ENCODE measurements around the gene PDE6H. TPM values are rescaled to one million over a fixed set of nuclear protein-coding genes. Genes with fewer than 3 reads are reported as not detected.

PDE6H gene
- total RNA-seq, 2 donors from 2014 or later = not detected

- Histone ChIP-seq H3K9ac (ENCODE audit: extremely low read depth, low read length, poor library complexity, severe bottlenecking) (no peak overlapping the region), H3K36me3 (ENCODE audit: control insufficient read depth, insufficient read depth, low read length) (no peaks in the 10 kb centered on the region), H3K9me3 (ENCODE audit: control insufficient read depth, low read length) (no peaks in the 10 kb centered on the region), H3K27me3 (ENCODE audit: control insufficient read depth, insufficient read depth, low read length, poor library complexity, severe bottlenecking) (no peaks in the 10 kb centered on the region), H3K27ac (ENCODE audit: low read depth, low read length) (no peak overlapping the region), H3K4me1 (ENCODE audit: control insufficient read depth, insufficient read depth, low read length) (no peaks in the 10 kb centered on the region), H3K4me3 (ENCODE audit: low read length) (no peak overlapping the region)
- H3K4me1 Mint-ChIP-seq = peaks cover 9% of the 10 kb centered on the region
- H3K27ac Mint-ChIP-seq = no peak overlapping the region
- no peak for DNase-seq
- no peaks in the 10 kb centered on the region for H3K9me3 Mint-ChIP-seq
- WGBS, 2 experiments (ENCODE audit: insufficient coverage in 1 of 2, insufficient read length in 1 of 2) = 95% methylated on average over 4 to 10 of the region's 10 CpGs
- H3K4me3 Mint-ChIP-seq = no peak overlapping the region
- H3K36me3 Mint-ChIP-seq (ENCODE audit: low read depth) = no peaks in the 10 kb centered on the region
- TF ChIP-seq CTCF (conservative IDR thresholded peaks at IDR 0.05) = no peak
- no peaks in the 10 kb centered on the region for H3K27me3 Mint-ChIP-seq (ENCODE audit: insufficient read depth)
These were observed 13.8 kb upstream of the PDE6H start for GRCh38 chr12:14959126-14959440.

- no peaks in the 10 kb centered on the region for H3K27me3 Mint-ChIP-seq (ENCODE audit: insufficient read depth)
- Histone ChIP-seq H3K4me3 (ENCODE audit: low read length) (no peak overlapping the region), H3K9me3 (ENCODE audit: control insufficient read depth, low read length) (no peaks in the 10 kb centered on the region), H3K27ac (ENCODE audit: low read depth, low read length) (no peak overlapping the region), H3K4me1 (ENCODE audit: control insufficient read depth, insufficient read depth, low read length) (no peaks in the 10 kb centered on the region), H3K27me3 (ENCODE audit: control insufficient read depth, insufficient read depth, low read length, poor library complexity, severe bottlenecking) (no peaks in the 10 kb centered on the region), H3K36me3 (ENCODE audit: control insufficient read depth, insufficient read depth, low read length) (no peaks in the 10 kb centered on the region), H3K9ac (ENCODE audit: extremely low read depth, low read length, poor library complexity, severe bottlenecking) (no peak overlapping the region)
- WGBS, 2 experiments (ENCODE audit: insufficient coverage in 1 of 2, insufficient read length in 1 of 2) = 83 to 95% methylated on average over 3 of the region's 3 CpGs
- no peak overlapping the region for H3K27ac Mint-ChIP-seq
- no peaks in the 10 kb centered on the region for H3K9me3 Mint-ChIP-seq
- peaks cover 9% of the 10 kb centered on the region for H3K4me1 Mint-ChIP-seq
- H3K36me3 Mint-ChIP-seq (ENCODE audit: low read depth) = no peaks in the 10 kb centered on the region
- no peak overlapping the region for H3K4me3 Mint-ChIP-seq
- DNase-seq = no peak
- no peak for TF ChIP-seq CTCF (conservative IDR thresholded peaks at IDR 0.05)
These were observed 13.4 kb upstream of the PDE6H start for GRCh38 chr12:14959463-14959862.

GRCh38 chr12:14959916-14960496 lies 12.8 kb upstream of the PDE6H start:
- H3K4me3 ChIP-seq (ENCODE audit: low read length) = no peak overlapping the region
- H3K9me3 ChIP-seq (ENCODE audit: control insufficient read depth, low read length) = no peaks in the 10 kb centered on the region
- Mint-ChIP-seq H3K36me3 (ENCODE audit: low read depth) (no peaks in the 10 kb centered on the region), H3K27ac (no peak overlapping the region), H3K9me3 (no peaks in the 10 kb centered on the region), H3K4me3 (no peak overlapping the region), H3K4me1 (peaks cover 9% of the 10 kb centered on the region), H3K27me3 (ENCODE audit: insufficient read depth) (no peaks in the 10 kb centered on the region)
- H3K27me3 ChIP-seq (ENCODE audit: control insufficient read depth, insufficient read depth, low read length, poor library complexity, severe bottlenecking) = no peaks in the 10 kb centered on the region
- WGBS, 2 experiments (ENCODE audit: insufficient coverage in 1 of 2, insufficient read length in 1 of 2) = 94 to 95% methylated on average over 3 to 4 of the region's 4 CpGs
- H3K27ac ChIP-seq (ENCODE audit: low read depth, low read length) = no peak overlapping the region
- no peaks in the 10 kb centered on the region for H3K36me3 ChIP-seq (ENCODE audit: control insufficient read depth, insufficient read depth, low read length)
- no peak for TF ChIP-seq CTCF (conservative IDR thresholded peaks at IDR 0.05)
- DNase-seq = no peak
- H3K4me1 ChIP-seq (ENCODE audit: control insufficient read depth, insufficient read depth, low read length) = no peaks in the 10 kb centered on the region
- H3K9ac ChIP-seq (ENCODE audit: extremely low read depth, low read length, poor library complexity, severe bottlenecking) = no peak overlapping the region

All from endodermal cell (in vitro differentiated cells).